ENCODE measurements around the gene DNAJA1. TPM values are rescaled to one million over a fixed set of nuclear protein-coding genes. Genes with fewer than 3 reads are reported as not detected.

DNAJA1 gene
- total and polyA plus RNA-seq, 2 experiments from 2014 or later, result 171 to 173 TPM

DNA sequence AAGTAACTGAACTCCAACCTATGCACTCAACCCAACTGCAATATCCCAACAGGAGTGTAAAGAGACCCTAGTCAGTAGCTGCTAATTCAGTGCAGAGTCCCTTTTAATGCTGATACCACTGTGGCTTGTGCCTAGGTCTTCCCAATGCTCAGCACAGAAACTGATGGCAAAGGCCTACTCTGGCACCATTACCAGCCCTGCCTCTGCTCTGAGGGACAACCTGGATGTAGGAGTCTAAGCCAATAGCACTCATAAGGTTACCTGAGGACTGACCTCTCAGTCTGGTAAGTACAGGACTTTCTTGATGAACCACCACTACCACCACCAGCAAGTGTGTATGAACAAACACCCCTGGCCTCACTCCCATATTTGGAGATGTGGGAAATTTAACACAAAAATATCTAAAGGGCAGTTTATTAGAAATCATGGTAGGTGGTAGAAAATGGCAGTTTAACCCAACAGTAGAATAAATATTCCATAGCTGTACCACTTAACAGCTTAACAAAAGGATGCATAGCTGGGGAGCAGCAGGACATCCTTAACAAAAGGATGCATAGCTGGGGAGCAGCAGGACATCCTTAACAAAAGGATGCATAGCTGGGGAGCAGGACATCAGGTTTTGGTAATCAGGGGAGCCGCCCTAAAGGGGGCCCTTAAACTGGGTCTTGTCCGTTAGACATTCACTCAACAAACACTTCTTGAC lies 11.0 kb upstream of the DNAJA1 start:
- TF ChIP-seq, protein P1, sequence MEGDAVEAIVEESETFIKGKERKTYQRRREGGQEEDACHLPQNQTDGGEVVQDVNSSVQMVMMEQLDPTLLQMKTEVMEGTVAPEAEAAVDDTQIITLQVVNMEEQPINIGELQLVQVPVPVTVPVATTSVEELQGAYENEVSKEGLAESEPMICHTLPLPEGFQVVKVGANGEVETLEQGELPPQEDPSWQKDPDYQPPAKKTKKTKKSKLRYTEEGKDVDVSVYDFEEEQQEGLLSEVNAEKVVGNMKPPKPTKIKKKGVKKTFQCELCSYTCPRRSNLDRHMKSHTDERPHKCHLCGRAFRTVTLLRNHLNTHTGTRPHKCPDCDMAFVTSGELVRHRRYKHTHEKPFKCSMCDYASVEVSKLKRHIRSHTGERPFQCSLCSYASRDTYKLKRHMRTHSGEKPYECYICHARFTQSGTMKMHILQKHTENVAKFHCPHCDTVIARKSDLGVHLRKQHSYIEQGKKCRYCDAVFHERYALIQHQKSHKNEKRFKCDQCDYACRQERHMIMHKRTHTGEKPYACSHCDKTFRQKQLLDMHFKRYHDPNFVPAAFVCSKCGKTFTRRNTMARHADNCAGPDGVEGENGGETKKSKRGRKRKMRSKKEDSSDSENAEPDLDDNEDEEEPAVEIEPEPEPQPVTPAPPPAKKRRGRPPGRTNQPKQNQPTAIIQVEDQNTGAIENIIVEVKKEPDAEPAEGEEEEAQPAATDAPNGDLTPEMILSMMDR (IDR thresholded peaks at IDR 0.05; ENCODE audit: poor library complexity), result no peak
- TF ChIP-seq EZH2 (IDR thresholded peaks at IDR 0.05; ENCODE audit: borderline replicate concordance) (no peak), EZH2phosphoT487 (IDR thresholded peaks at IDR 0.05; ENCODE audit: low read depth, severe bottlenecking, unreplicated experiment) (no peak)
- WGBS (ENCODE audit: low lambda C conversion rate, missing lambda C conversion rate), result 79% methylated on average over 2 of the region's 2 CpGs
- Histone ChIP-seq H3K4me1 (ENCODE audit: insufficient read depth) (no peaks in the 10 kb centered on the region), H3K36me3 (replicated peaks; ENCODE audit: insufficient read depth, low read depth) (no peaks in the 10 kb centered on the region), H3K79me2 (no peaks in the 10 kb centered on the region), H3K4me3 (no peak overlapping the region), H3K9me2 (replicated peaks; ENCODE audit: insufficient read depth) (no peaks in the 10 kb centered on the region), H4K20me1 (ENCODE audit: insufficient read depth, poor library complexity, severe bottlenecking) (no peaks in the 10 kb centered on the region), H3K27me3 (no peaks in the 10 kb centered on the region), H2AFZ (no peak overlapping the region), H3K9me3 (ENCODE audit: low read depth) (no peaks in the 10 kb centered on the region), H3K27ac (no peak overlapping the region), H3K4me2 (no peak overlapping the region)
- DNase-seq (ENCODE audit: low spot score), result no peak

DNA sequence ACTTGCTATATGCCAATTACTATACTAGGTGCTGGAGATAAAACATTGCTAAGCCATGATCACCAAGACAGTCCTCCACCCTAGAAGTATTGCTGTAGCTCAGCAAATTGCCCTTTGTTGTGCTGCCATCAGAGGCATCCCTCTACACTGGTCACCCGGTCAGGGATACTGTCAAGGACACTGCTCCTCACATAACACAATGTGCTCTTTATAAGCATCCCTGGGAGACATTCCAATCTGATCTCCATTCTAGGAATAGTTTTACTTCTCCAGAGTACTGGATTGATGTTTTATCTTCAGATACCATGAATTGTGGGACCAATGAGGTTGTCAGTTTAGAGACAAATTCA lies 10.4 kb upstream of the DNAJA1 start:
- H3K36me3 ChIP-seq (replicated peaks; ENCODE audit: insufficient read depth, low read depth), result no peaks in the 10 kb centered on the region
- H2AFZ ChIP-seq, result no peak overlapping the region
- H3K79me2 ChIP-seq, result no peaks in the 10 kb centered on the region
- H3K4me3 ChIP-seq, result no peak overlapping the region
- no peaks in the 10 kb centered on the region for H3K9me3 ChIP-seq (ENCODE audit: low read depth)
- no peak overlapping the region for H3K4me2 ChIP-seq
- 83% methylated on average over 1 of the region's 1 CpG for WGBS (ENCODE audit: low lambda C conversion rate, missing lambda C conversion rate)
- H3K9me2 ChIP-seq (replicated peaks; ENCODE audit: insufficient read depth), result no peaks in the 10 kb centered on the region
- H3K4me1 ChIP-seq (ENCODE audit: insufficient read depth), result no peaks in the 10 kb centered on the region
- no peak for TF ChIP-seq EZH2phosphoT487 (IDR thresholded peaks at IDR 0.05; ENCODE audit: low read depth, severe bottlenecking, unreplicated experiment)
- TF ChIP-seq EZH2 (IDR thresholded peaks at IDR 0.05; ENCODE audit: borderline replicate concordance), result no peak
- TF ChIP-seq, protein P1 (IDR thresholded peaks at IDR 0.05; ENCODE audit: poor library complexity), result no peak
- no peaks in the 10 kb centered on the region for H3K27me3 ChIP-seq
- no peaks in the 10 kb centered on the region for H4K20me1 ChIP-seq (ENCODE audit: insufficient read depth, poor library complexity, severe bottlenecking)
- no peak for DNase-seq (ENCODE audit: low spot score)
- no peak overlapping the region for H3K27ac ChIP-seq

DNA sequence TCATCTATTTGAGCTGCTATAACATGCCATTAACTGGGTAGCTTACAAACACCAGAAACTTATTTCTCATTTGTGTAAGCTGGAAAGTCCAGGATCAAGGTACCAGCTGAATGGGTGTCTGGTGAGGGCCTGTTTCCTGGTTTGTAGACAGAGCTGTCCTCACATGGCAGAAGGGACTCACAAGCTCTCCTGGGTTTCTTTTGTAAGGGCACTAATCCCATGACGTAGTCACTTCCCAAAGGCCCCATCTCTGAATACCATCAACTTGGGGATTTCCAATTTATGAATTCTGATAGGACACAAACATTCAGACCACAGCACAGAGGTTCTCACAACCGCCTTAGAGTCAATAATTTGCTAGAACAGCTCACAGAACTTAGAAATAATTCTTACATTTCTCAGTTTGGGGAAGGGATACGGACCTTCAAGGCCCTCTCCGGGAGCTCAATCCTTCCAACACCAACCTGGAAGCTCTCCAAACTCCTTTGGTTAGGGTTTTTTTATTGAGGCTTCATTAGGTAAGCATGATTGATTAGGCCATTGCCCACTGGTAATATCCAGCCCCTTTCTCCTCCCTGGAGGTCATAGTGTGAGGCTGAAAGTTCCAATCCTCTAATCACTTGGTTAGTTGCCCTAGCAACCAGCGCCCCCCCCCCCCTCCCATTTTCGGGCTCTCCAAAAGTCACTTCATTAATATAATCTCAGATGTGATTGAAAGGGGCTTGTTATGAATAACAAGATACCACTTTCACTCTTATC lies 7.6 kb upstream of the DNAJA1 start:
- Histone ChIP-seq H3K4me2 (no peak overlapping the region), H3K79me2 (peaks cover 23% of the 10 kb centered on the region), H3K27me3 (no peaks in the 10 kb centered on the region), H2AFZ (no peak overlapping the region), H3K9me3 (ENCODE audit: low read depth) (no peaks in the 10 kb centered on the region), H3K9me2 (replicated peaks; ENCODE audit: insufficient read depth) (no peaks in the 10 kb centered on the region), H3K27ac (no peak overlapping the region), H3K4me1 (ENCODE audit: insufficient read depth) (no peaks in the 10 kb centered on the region), H4K20me1 (ENCODE audit: insufficient read depth, poor library complexity, severe bottlenecking) (no peaks in the 10 kb centered on the region), H3K4me3 (no peak overlapping the region), H3K36me3 (replicated peaks; ENCODE audit: insufficient read depth, low read depth) (no peaks in the 10 kb centered on the region)
- TF ChIP-seq EZH2phosphoT487 (IDR thresholded peaks at IDR 0.05; ENCODE audit: low read depth, severe bottlenecking, unreplicated experiment) (no peak), EZH2 (IDR thresholded peaks at IDR 0.05; ENCODE audit: borderline replicate concordance) (no peak)
- DNase-seq (ENCODE audit: low spot score), result no peak
- 93% methylated on average over 6 of the region's 6 CpGs for WGBS (ENCODE audit: low lambda C conversion rate, missing lambda C conversion rate)

DNA sequence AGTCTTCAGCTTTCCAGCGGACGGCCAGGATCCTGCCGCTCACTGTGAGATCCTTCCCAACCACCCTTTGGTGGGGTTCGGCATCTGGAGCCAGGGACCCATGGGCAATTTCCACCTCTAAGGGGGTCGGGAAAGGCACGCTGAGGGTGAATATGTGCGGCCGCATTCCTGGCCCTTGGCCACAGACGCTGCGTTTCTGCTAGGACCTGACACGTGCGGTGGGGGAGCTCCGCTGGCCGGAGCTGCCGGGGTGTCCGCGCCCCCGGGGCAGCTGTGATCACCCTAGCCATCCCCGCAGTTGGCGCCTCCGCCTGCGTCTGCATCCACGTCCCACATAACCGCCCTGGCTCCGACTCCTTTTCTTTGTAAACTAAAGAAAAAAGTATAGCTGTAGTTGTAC lies 5.3 kb upstream of the DNAJA1 start:
- Histone ChIP-seq H3K4me2 (no peak overlapping the region), H3K4me1 (ENCODE audit: insufficient read depth) (peaks cover 8% of the 10 kb centered on the region), H3K79me2 (peaks cover 45% of the 10 kb centered on the region), H3K9me2 (replicated peaks; ENCODE audit: insufficient read depth) (no peaks in the 10 kb centered on the region), H2AFZ (no peak overlapping the region), H3K27me3 (no peaks in the 10 kb centered on the region), H3K27ac (no peak overlapping the region), H3K9me3 (ENCODE audit: low read depth) (no peaks in the 10 kb centered on the region), H3K4me3 (no peak overlapping the region), H4K20me1 (ENCODE audit: insufficient read depth, poor library complexity, severe bottlenecking) (no peaks in the 10 kb centered on the region), H3K36me3 (replicated peaks; ENCODE audit: insufficient read depth, low read depth) (no peaks in the 10 kb centered on the region)
- no peak for DNase-seq (ENCODE audit: low spot score)
- WGBS (ENCODE audit: low lambda C conversion rate, missing lambda C conversion rate), result 96% methylated on average over 24 of the region's 25 CpGs
- TF ChIP-seq, protein P1 (IDR thresholded peaks at IDR 0.05; ENCODE audit: poor library complexity), result no peak
- no peak for TF ChIP-seq EZH2 (IDR thresholded peaks at IDR 0.05; ENCODE audit: borderline replicate concordance)
- no peak for TF ChIP-seq EZH2phosphoT487 (IDR thresholded peaks at IDR 0.05; ENCODE audit: low read depth, severe bottlenecking, unreplicated experiment)

All from hepatocyte (in vitro differentiated cells).